HG03432 (cell line): Measurements from ENCODE around the gene ZNF789.
"Not testable (repeated sequence)": the region's sequence is repeated elsewhere in the genome, so short reads cannot be mapped to it uniquely, and the experiment has no call there.

Experiments used
- ATAC-seq: cut with Tn5 transposase; IDR thresholded peaks from one replicate; pipeline ENCODE4 v1.9.1; 2021; ENCODE audit warnings: mild to moderate bottlenecking, moderate library complexity; ENCODE audit not compliant: unreplicated experiment

Gene ZNF789

GRCh38 chr7:99501236-99501635, 28.5 kb downstream of the ZNF789 start:
- not testable (repeated sequence) for ATAC-seq

- no peak for ATAC-seq
Observed at GRCh38 chr7:99504281-99504602, 31.6 kb downstream of the ZNF789 start.

- peak; percentile 82 for ATAC-seq
Observed at GRCh38 chr7:99504603-99505323, 32.1 kb downstream of the ZNF789 start, which contains the start of gene ZKSCAN5. Gene ZKSCAN5 (plus strand): TSS chr7:99504662. CDS start chr7:99506045, 1,383 bp downstream.

- ATAC-seq, result peak; percentile 3
Observed at GRCh38 chr7:99505324-99505662, 32.6 kb downstream of the ZNF789 start.

- no peak for ATAC-seq
Observed at GRCh38 chr7:99514050-99514449, 41.4 kb downstream of the ZNF789 start.

- no peak for ATAC-seq
Observed at GRCh38 chr7:99521399-99521798, 48.7 kb downstream of the ZNF789 start.

GRCh38 chr7:99525713-99526440, 53.2 kb downstream of the ZNF789 start:
- ATAC-seq, result no peak

GRCh38 chr7:99531354-99531765, 58.7 kb downstream of the ZNF789 start:
- no peak for ATAC-seq

- no peak for ATAC-seq
Observed at GRCh38 chr7:99535667-99536066, 63.0 kb downstream of the ZNF789 start.
